OCI-LY3 (cell line): ENCODE measurements around the gene CDKN1C.

Experiments used
- H2AFZ ChIP-seq: fragments of 200-600, 300-600 bp; shearing (Covaris generic); 2 replicates; pipeline ENCODE4 v1.6.0; 2014; ENCODE audit warnings: antibody characterized with exemption, low read depth, low read length
- H3K27ac ChIP-seq: fragments of 200-600, 300-600 bp; sonication (generic); 2 replicates; pipeline ENCODE4 v1.5.1; 2014; ENCODE audit warnings: mild to moderate bottlenecking, low read length, moderate library complexity, mixed read lengths
- H3K27me3 ChIP-seq: fragments of 200-600, 300-600 bp; sonication (generic); 2 replicates; pipeline ENCODE4 v1.6.1; 2014; ENCODE audit warnings: low read depth, low read length, mixed read lengths
- H3K36me3 ChIP-seq: fragments of 200-600, 300-600 bp; sonication (generic); replicated peaks from 2 replicates; pipeline ENCODE3; 2014; ENCODE audit warnings: low read depth, low read length, mixed read lengths
- H3K4me1 ChIP-seq: fragments of 300-600, 200-600 bp; sonication (generic); 2 replicates; pipeline ENCODE4 v1.6.1; 2014; ENCODE audit warnings: low read length, mixed read lengths
- H3K4me2 ChIP-seq: fragments of 200-600, 300-600 bp; sonication (generic); 2 replicates; pipeline ENCODE4 v1.6.1; 2014; ENCODE audit warnings: low read length, mixed read lengths
- H3K4me3 ChIP-seq: fragments of 300-600, 200-600 bp; sonication (generic); 2 replicates; pipeline ENCODE4 v1.5.1; 2014; ENCODE audit warnings: antibody characterized with exemption, mild to moderate bottlenecking, low read length, moderate library complexity
- H3K79me2 ChIP-seq: fragments of 300-600, 200-600 bp; shearing (Covaris generic); 2 replicates; pipeline ENCODE4 v1.6.1; 2014; ENCODE audit warnings: mild to moderate bottlenecking, low read length, mixed read lengths
- H3K9ac ChIP-seq: fragments of 300-600, 200-600 bp; shearing (Covaris generic); 2 replicates; pipeline ENCODE4 v1.6.0; 2014; ENCODE audit warnings: mild to moderate bottlenecking, low read length, moderate library complexity
- H3K9me3 ChIP-seq: fragments of 200-600, 300-600 bp; shearing (Covaris generic); 2 replicates; pipeline ENCODE4 v1.6.1; 2014; ENCODE audit warnings: low read length, mixed read lengths; ENCODE audit not compliant: insufficient read depth
- H4K20me1 ChIP-seq: fragments of 200-600, 300-600 bp; sonication (generic); 2 replicates; pipeline ENCODE4 v1.6.1; 2016; ENCODE audit warnings: low read length, mixed read lengths; ENCODE audit not compliant: insufficient read depth
- CTCF ChIP-seq: fragments of 200-600, 300-600 bp; sonication (generic); IDR thresholded peaks from 2 replicates; pipeline ENCODE4 v1.5.1; 2014; ENCODE audit warnings: antibody characterized with exemption, low read length, low read depth
- EZH2phosphoT487 ChIP-seq: fragments of 200-600 bp; shearing (Covaris generic); IDR thresholded peaks from 2 replicates; pipeline ENCODE4 v1.6.1; 2018; ENCODE audit warnings: antibody characterized with exemption, mixed run types, low read depth

CDKN1C gene

DNA sequence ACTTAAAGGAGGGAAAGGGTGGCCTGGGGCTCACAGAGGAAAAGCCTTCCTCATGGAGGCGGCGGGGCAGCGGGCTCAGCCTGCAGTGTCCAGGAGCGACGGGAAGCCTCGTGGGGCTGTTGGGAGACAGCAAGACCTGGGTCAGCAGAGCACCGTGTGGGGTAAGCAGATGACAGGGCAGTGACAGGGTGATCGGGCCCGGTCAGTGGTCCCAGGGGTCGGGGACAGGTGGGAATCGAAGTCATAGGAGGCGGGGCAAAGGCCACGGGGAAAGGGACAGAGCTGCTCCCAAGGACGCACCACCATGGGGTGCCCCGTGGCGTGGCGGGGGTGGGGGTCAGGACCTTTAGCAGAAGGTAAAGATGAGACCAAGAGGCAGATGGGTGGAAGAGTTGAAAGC lies 49.8 kb downstream of the CDKN1C start:
- Histone ChIP-seq H3K36me3 (no peaks in the 10 kb centered on the region), H3K9ac (no peak overlapping the region), H3K9me3 (no peaks in the 10 kb centered on the region), H3K4me3 (no peak overlapping the region), H3K27me3 (no peaks in the 10 kb centered on the region), H2AFZ (no peak overlapping the region), H4K20me1 (no peaks in the 10 kb centered on the region), H3K4me2 (no peak overlapping the region), H3K79me2 (no peaks in the 10 kb centered on the region), H3K27ac (no peak overlapping the region), H3K4me1 (no peaks in the 10 kb centered on the region)
- TF ChIP-seq EZH2phosphoT487 (no peak), CTCF (no peak)

DNA sequence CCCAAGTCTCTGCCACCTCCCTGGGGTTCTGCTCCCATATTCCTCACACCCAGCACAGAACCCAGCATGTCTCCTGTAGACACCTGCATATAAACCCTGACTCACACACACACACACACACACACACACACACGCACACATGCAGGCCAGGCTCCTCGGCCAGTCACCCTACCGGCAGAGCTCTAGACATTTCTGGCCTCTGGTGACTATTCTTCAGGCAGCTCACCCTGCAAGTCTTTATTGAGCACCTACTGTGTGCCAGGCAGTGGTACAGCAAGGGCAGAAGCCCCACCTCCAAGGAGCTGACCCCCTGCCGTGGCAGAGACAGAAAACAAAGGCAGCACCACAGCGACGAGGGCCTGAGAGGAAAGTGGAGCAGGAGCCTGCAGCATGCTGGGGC lies 50.3 kb downstream of the CDKN1C start:
- Histone ChIP-seq H3K36me3 (no peaks in the 10 kb centered on the region), H3K4me1 (no peaks in the 10 kb centered on the region), H3K79me2 (no peaks in the 10 kb centered on the region), H3K27ac (no peak overlapping the region), H3K9ac (no peak overlapping the region), H3K4me3 (no peak overlapping the region), H3K4me2 (no peak overlapping the region), H2AFZ (no peak overlapping the region), H4K20me1 (no peaks in the 10 kb centered on the region), H3K27me3 (no peaks in the 10 kb centered on the region), H3K9me3 (no peaks in the 10 kb centered on the region)
- no peak for TF ChIP-seq EZH2phosphoT487
- no peak for TF ChIP-seq CTCF

GRCh38 chr11:2834503-2835273 lies 50.9 kb downstream of the CDKN1C start:
- H3K27me3 ChIP-seq, result no peaks in the 10 kb centered on the region
- H3K4me3 ChIP-seq, result no peak overlapping the region
- no peak overlapping the region for H2AFZ ChIP-seq
- H4K20me1 ChIP-seq, result no peaks in the 10 kb centered on the region
- H3K9ac ChIP-seq, result no peak overlapping the region
- H3K4me2 ChIP-seq, result no peak overlapping the region
- no peaks in the 10 kb centered on the region for H3K36me3 ChIP-seq
- no peaks in the 10 kb centered on the region for H3K4me1 ChIP-seq
- no peaks in the 10 kb centered on the region for H3K79me2 ChIP-seq
- no peaks in the 10 kb centered on the region for H3K9me3 ChIP-seq
- no peak overlapping the region for H3K27ac ChIP-seq
- TF ChIP-seq EZH2phosphoT487 (no peak), CTCF (no peak)

- Histone ChIP-seq H3K4me2 (no peak overlapping the region), H2AFZ (no peak overlapping the region), H3K79me2 (no peaks in the 10 kb centered on the region), H3K27ac (no peak overlapping the region), H3K36me3 (no peaks in the 10 kb centered on the region), H4K20me1 (no peaks in the 10 kb centered on the region), H3K4me3 (no peak overlapping the region), H3K9me3 (no peaks in the 10 kb centered on the region), H3K9ac (no peak overlapping the region), H3K27me3 (peaks cover 7% of the 10 kb centered on the region; the same call in 1 of the 2 replicates), H3K4me1 (no peaks in the 10 kb centered on the region)
- no peak for TF ChIP-seq EZH2phosphoT487
- TF ChIP-seq CTCF, result no peak
Observed at GRCh38 chr11:2833716-2834502, 51.7 kb downstream of the CDKN1C start.
